GM23338 (cell line): ENCODE results near the gene HS6ST1. TPM values are rescaled to one million over a fixed set of nuclear protein-coding genes. Genes with fewer than 3 reads are reported as not detected.

ENCODE experiments used
- ATAC-seq: fragments of 200-7000 bp; cut with Tn5 transposase; 3 replicates; pipeline ENCODE4 v1.9.1; 2020
- DNase-seq: peaks from one replicate; pipeline ENCODE4 v3.0.0-alpha.2; 2015; ENCODE audit warnings: low spot score
- H2AFZ ChIP-seq: fragments of 200-600 bp; sonication (generic); 2 replicates; pipeline ENCODE4 v1.8.0; 2016; ENCODE audit warnings: antibody characterized with exemption, mild to moderate bottlenecking, moderate library complexity
- H3F3A ChIP-seq: fragments of 200-600 bp; sonication (generic); replicated peaks from 2 replicates; pipeline ENCODE4 v1.8.0; 2017; ENCODE audit warnings: antibody characterized with exemption, mixed run types, low read depth
- H3K27ac ChIP-seq: fragments of 200-600 bp; sonication (generic); 2 replicates; pipeline ENCODE4 v1.6.1; 2016; ENCODE audit warnings: low read depth
- H3K27me3 ChIP-seq: fragments of 200-600 bp; sonication (generic); 2 replicates; pipeline ENCODE4 v1.8.0; 2016; ENCODE audit warnings: mild to moderate bottlenecking, mixed run types, moderate library complexity; ENCODE audit not compliant: insufficient read depth
- H3K36me3 ChIP-seq: fragments of 200-600 bp; sonication (generic); 2 replicates; pipeline ENCODE4 v1.8.0; 2016; ENCODE audit warnings: mild to moderate bottlenecking; ENCODE audit not compliant: insufficient read depth
- H3K4me1 ChIP-seq: fragments of 200-600 bp; sonication (generic); 2 replicates; pipeline ENCODE4 v1.8.0; 2016; ENCODE audit warnings: mild to moderate bottlenecking, moderate library complexity; ENCODE audit not compliant: insufficient read depth
- H3K4me2 ChIP-seq: fragments of 200-600 bp; sonication (generic); 2 replicates; pipeline ENCODE4 v1.7.1; 2017; ENCODE audit warnings: mixed run types
- H3K4me3 ChIP-seq: fragments of 200-600 bp; sonication (generic); 2 replicates; pipeline ENCODE4 v1.6.1; 2016; ENCODE audit warnings: mixed run types
- H3K79me2 ChIP-seq: fragments of 200-600 bp; sonication (generic); replicated peaks from 2 replicates; pipeline ENCODE4 v1.8.0; 2017; ENCODE audit warnings: mild to moderate bottlenecking; ENCODE audit not compliant: insufficient read depth
- H3K9me2 ChIP-seq: fragments of 200-600 bp; sonication (generic); 2 replicates; pipeline ENCODE4 v1.8.0; 2017; ENCODE audit not compliant: insufficient read depth
- H4K20me1 ChIP-seq: fragments of 200-600 bp; sonication (generic); replicated peaks from 2 replicates; pipeline ENCODE4 v1.8.0; 2017; ENCODE audit warnings: mild to moderate bottlenecking; ENCODE audit not compliant: insufficient read depth
- H3K27ac Mint-ChIP-seq: 2 replicates; pipeline ENCODE4 v1.8.0; 2020; ENCODE audit warnings: inconsistent platforms, mild to moderate bottlenecking, moderate library complexity, mixed read lengths
- H3K27me3 Mint-ChIP-seq: 3 replicates; pipeline ENCODE4 v1.8.0; 2022; ENCODE audit warnings: low read depth, mild to moderate bottlenecking, moderate library complexity, mixed read lengths, inconsistent platforms; ENCODE audit not compliant: insufficient read depth, poor library complexity
- H3K36me3 Mint-ChIP-seq: 3 replicates; pipeline ENCODE4 v1.8.0; 2021; ENCODE audit warnings: low read depth, mild to moderate bottlenecking, inconsistent platforms, moderate library complexity, mixed read lengths
- H3K4me1 Mint-ChIP-seq: 3 replicates; pipeline ENCODE4 v1.8.0; 2020; ENCODE audit warnings: mild to moderate bottlenecking, inconsistent platforms, mixed read lengths
- H3K4me3 Mint-ChIP-seq: 3 replicates; pipeline ENCODE4 v1.8.0; 2021; ENCODE audit warnings: moderate library complexity, mild to moderate bottlenecking, inconsistent platforms, mixed read lengths
- H3K9me3 Mint-ChIP-seq: 3 replicates; pipeline ENCODE4 v1.8.0; 2020; ENCODE audit warnings: moderate library complexity, mild to moderate bottlenecking, inconsistent platforms, mixed read lengths
- CTCF ChIP-seq, 2 experiments: fragments of 200-600 bp in 1 of 2; sonication (generic) in 1 of 2; conservative IDR thresholded peaks; 2 replicates each; pipeline versions ENCODE4 v1.5.1 to v1.6.1; 2016 to 2017; ENCODE audit warnings: antibody characterized with exemption in 2 of 2, low read depth in 2 of 2, mild to moderate bottlenecking in 2 of 2, moderate library complexity in 1 of 2
- EZH2phosphoT487 ChIP-seq: fragments of 200-600 bp; sonication (generic); IDR thresholded peaks from one replicate; pipeline ENCODE4 v1.8.1; 2018; ENCODE audit warnings: antibody characterized with exemption; ENCODE audit not compliant: unreplicated experiment
- NANOG ChIP-seq: IDR thresholded peaks from 2 replicates; pipeline ENCODE4 v1.6.1; 2016; ENCODE audit warnings: antibody characterized with exemption, borderline replicate concordance
- STAT1 ChIP-seq: IDR thresholded peaks from one replicate; pipeline ENCODE4 v1.6.1; 2016; ENCODE audit warnings: antibody characterized with exemption; ENCODE audit not compliant: unreplicated experiment
- ZNF114 ChIP-seq: fragments of 250-450 bp; sonication (Bioruptor Pico); IDR thresholded peaks from 2 replicates; pipeline ENCODE4 v1.5.0; 2020; ENCODE audit warnings: mild to moderate bottlenecking, moderate library complexity
- ZNF462 ChIP-seq: fragments of 250-450 bp; sonication (Bioruptor Pico); IDR thresholded peaks from 2 replicates; pipeline ENCODE4 v1.5.0; 2020; ENCODE audit warnings: mild to moderate bottlenecking, moderate library complexity
- polyA plus RNA-seq: library from polyadenylated mRNA; unstranded; fragments of >200 nt; fragmentation: Nextera tagmentation; extraction: Ambion mirVana; gene quantifications from 2 replicates; pipeline ENCODE4 v1.2.1, GENCODE V29; 2016
- total RNA-seq: library from RNA; depleted of rRNA; stranded (reverse); fragments of >200 nt; shearing (Covaris generic); gene quantifications from 2 replicates; pipeline ENCODE4 v1.2.3, GENCODE V29; 2014
- TF ChIP-seq, protein P1 (sequence below): IDR thresholded peaks from 2 replicates; pipeline ENCODE4 v1.6.1; 2016; ENCODE audit warnings: antibody characterized with exemption

HS6ST1 gene
- total and polyA plus RNA-seq, 2 experiments from 2014 or later: 21.1 to 106 TPM

DNA sequence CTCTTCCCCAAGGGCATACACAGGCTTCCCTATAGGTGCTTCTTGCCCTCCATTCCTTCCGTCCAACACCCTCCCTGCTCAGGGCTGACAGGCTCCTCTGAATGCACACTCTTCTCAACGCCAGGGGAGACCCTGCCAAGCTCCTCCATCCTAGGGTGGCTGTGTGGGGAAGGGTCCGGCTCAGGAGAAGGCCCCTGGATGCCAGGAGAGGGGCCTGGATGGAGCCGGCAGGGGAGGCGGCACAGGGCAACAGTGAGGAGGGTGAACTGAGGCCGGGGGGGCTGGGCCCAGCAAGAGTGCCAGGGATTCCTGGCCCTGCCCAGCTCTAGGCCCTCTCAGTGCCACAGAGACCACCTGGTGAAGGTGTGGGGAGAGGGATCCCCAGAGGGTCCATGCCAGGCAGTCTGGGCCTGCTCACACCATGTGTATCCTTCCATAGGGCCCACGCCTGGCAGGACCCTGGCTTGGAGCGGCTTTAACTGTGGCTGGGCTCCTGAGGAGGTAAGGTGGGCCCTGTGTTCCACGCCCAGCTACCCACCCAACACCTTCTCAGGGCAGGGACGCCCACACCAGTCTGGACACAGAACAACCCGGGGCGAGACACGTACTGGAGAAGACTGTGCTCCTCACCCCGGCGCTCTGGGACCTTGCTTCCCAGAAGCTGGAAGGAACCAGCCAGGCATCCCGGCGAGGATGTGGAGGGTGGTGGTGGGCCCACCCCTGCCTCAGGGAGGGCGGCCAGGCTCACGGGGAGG is 26.6 kb downstream of the HS6ST1 start:
- Mint-ChIP-seq H3K36me3 (peaks cover 6% of the 10 kb centered on the region; the same call in 1 of the 3 replicates), H3K9me3 (no peaks in the 10 kb centered on the region), H3K4me3 (no peak overlapping the region), H3K27me3 (peaks cover 10% of the 10 kb centered on the region), H3K27ac (no peak overlapping the region), H3K4me1 (peaks cover 43% of the 10 kb centered on the region)
- Histone ChIP-seq H2AFZ (no peak overlapping the region), H4K20me1 (peaks cover 51% of the 10 kb centered on the region), H3F3A (no peaks in the 10 kb centered on the region), H3K36me3 (no peaks in the 10 kb centered on the region), H3K27ac (no peak overlapping the region), H3K27me3 (no peaks in the 10 kb centered on the region), H3K4me2 (no peak overlapping the region), H3K79me2 (peaks cover 94% of the 10 kb centered on the region), H3K9me2 (no peaks in the 10 kb centered on the region), H3K4me1 (peaks cover 27% of the 10 kb centered on the region), H3K4me3 (no peak overlapping the region)
- no peak for TF ChIP-seq ZNF462
- TF ChIP-seq STAT1: no peak
- no peak for TF ChIP-seq CTCF (conservative IDR thresholded peaks at IDR 0.05; ENCODE audit: low read depth in 2 of 2)
- TF ChIP-seq NANOG: no peak
- TF ChIP-seq ZNF114 (CRISPR knock-in tag): no peak
- TF ChIP-seq EZH2phosphoT487: no peak
- TF ChIP-seq, protein P1, sequence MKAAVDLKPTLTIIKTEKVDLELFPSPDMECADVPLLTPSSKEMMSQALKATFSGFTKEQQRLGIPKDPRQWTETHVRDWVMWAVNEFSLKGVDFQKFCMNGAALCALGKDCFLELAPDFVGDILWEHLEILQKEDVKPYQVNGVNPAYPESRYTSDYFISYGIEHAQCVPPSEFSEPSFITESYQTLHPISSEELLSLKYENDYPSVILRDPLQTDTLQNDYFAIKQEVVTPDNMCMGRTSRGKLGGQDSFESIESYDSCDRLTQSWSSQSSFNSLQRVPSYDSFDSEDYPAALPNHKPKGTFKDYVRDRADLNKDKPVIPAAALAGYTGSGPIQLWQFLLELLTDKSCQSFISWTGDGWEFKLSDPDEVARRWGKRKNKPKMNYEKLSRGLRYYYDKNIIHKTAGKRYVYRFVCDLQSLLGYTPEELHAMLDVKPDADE: no peak
- ATAC-seq: no peak
- DNase-seq: no peak
